Measurements from ENCODE around the gene ZNF74.
A peak's percentile ranks its signal among the peaks of the same experiment; 100 is the strongest.
"Not testable (repeated sequence)": the region's sequence is repeated elsewhere in the genome, so short reads cannot be mapped to it uniquely, and the experiment has no call there.

The ZNF74 gene

DNA sequence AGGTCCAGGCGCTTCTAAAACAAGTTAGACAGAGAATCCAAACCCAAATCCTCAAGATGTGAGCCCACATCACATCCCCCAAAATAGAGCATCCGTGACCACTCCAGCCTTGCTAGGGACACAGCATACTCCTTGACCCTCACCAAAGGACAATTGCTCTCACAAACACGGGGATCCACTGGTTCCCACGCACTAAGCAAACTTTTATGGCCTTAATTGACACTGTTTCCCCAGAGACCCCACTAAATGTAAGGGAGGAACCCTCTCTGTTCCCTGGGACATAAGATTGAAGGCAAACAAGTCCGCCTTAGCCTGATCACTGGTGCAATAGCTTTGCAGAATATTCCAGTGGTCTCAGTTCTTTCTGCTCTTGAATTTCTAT is 20.1 kb downstream of the ZNF74 start:
- DNase-seq (ENCODE audit: low read depth): no peak
- H3K4me3 ChIP-seq (ENCODE audit: low read depth, low read length): no peak overlapping the region
- TF ChIP-seq, protein P1, sequence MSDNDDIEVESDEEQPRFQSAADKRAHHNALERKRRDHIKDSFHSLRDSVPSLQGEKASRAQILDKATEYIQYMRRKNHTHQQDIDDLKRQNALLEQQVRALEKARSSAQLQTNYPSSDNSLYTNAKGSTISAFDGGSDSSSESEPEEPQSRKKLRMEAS (IDR thresholded peaks at IDR 0.05; ENCODE audit: low read depth, low read length): no peak
- TF ChIP-seq MYC (IDR thresholded peaks at IDR 0.05; ENCODE audit: low read depth, low read length): no peak
- TF ChIP-seq POLR2A (IDR thresholded peaks at IDR 0.05; ENCODE audit: extremely low read depth, insufficient read length): no peak
- TF ChIP-seq, protein P2, sequence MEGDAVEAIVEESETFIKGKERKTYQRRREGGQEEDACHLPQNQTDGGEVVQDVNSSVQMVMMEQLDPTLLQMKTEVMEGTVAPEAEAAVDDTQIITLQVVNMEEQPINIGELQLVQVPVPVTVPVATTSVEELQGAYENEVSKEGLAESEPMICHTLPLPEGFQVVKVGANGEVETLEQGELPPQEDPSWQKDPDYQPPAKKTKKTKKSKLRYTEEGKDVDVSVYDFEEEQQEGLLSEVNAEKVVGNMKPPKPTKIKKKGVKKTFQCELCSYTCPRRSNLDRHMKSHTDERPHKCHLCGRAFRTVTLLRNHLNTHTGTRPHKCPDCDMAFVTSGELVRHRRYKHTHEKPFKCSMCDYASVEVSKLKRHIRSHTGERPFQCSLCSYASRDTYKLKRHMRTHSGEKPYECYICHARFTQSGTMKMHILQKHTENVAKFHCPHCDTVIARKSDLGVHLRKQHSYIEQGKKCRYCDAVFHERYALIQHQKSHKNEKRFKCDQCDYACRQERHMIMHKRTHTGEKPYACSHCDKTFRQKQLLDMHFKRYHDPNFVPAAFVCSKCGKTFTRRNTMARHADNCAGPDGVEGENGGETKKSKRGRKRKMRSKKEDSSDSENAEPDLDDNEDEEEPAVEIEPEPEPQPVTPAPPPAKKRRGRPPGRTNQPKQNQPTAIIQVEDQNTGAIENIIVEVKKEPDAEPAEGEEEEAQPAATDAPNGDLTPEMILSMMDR (IDR thresholded peaks at IDR 0.05; ENCODE audit: low read depth, low read length): no peak

DNA sequence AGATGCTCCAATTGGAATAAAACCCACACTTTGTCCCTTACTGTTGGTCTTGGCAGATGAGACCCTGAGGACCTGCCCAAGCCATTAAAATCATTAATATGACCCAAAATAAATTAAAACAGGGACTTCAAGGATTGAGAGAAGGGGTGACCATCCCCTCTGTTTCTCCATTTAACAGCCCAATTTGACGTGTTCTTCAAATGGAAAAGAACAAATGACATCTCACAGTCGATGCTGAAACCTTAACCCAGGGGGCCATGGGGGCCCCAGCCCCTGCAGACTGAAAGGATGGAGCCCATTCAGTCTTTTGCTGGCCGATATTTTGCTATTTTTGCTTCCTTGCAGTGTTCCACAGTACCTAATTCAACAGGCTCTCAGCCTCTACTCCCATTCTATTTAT is 20.5 kb downstream of the ZNF74 start:
- TF ChIP-seq POLR2A (IDR thresholded peaks at IDR 0.05; ENCODE audit: extremely low read depth, insufficient read length) (no peak), MYC (IDR thresholded peaks at IDR 0.05; ENCODE audit: low read depth, low read length) (no peak)
- DNase-seq (ENCODE audit: low read depth): no peak
- no peak overlapping the region for H3K4me3 ChIP-seq (ENCODE audit: low read depth, low read length)

DNA sequence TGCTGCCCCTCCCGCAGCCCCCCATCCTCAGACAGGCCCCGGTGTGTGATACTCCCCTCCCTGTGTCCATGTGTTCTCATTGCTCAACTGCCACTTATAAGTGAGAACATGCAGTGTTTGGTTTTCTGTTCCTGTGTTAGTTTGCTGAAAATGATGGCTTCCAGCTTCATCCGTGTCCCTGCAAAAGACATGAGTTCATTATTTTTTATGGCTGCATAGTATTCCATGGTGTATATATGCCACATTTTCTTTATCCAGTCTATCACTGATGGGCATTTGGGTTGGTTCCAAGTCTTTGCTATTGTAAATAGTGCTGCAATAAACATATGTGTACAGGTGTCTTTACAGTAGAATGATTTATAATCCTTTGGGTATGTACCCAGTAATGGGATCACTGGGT is 21.3 kb downstream of the ZNF74 start:
- DNase-seq (ENCODE audit: low read depth); H3K4me3 ChIP-seq (ENCODE audit: low read depth, low read length): not testable (repeated sequence)

DNA sequence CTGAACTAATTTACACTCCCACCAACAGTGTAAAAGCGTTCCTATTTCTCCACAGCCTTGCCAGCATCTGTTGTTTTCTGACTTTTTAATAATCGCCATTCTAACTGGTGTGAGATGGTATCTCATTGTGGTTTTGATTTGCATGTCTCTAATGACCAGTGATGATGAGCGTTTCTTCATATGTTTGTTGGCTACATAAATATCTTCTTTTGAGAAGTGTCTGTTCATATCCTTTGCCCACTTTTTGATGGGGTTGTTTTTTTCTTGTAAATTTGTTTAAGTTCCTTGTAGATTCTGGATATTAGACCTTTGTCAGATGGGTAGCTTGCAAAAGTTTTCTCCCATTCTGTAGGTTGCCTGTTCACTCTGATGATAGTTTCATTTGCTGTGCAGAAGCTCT is 21.7 kb downstream of the ZNF74 start:
- not testable (repeated sequence) for DNase-seq (ENCODE audit: low read depth)

DNA sequence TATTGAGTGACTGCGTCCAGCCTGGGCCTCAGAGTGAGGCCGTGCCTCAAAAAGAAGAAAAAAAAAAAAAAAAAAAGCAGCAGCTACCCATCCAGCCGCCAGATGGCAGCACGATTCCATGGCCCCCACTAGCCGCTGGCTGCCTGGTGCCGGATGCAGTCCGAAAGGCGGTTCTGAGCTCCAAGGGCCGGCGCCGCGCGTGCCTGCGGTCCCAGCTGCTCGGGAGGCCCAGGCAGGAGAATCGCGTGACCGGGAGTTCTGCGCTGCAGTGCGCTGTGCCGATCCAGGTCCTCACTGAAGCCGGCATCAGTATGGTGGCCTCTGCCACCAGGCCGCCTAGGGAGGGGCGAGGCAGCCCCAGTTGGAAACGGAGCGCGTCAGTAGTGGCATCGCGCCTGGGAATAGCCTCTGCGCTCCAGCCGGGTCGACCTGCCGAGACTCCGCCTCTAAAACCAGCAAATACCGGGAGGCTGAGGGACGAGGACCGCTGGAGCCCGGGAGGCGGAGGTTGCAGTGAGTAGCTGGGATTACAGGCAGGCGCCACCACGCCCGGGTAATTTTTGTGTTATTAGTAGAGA is 24.3 kb downstream of the ZNF74 start:
- TF ChIP-seq MYC (IDR thresholded peaks at IDR 0.05; ENCODE audit: low read depth, low read length): no peak
- TF ChIP-seq POLR2A (IDR thresholded peaks at IDR 0.05; ENCODE audit: extremely low read depth, insufficient read length): no peak
- TF ChIP-seq, protein P2 (IDR thresholded peaks at IDR 0.05; ENCODE audit: low read depth, low read length): peak; percentile 69
- TF ChIP-seq, protein P1 (IDR thresholded peaks at IDR 0.05; ENCODE audit: low read depth, low read length): no peak
- no peak overlapping the region for H3K4me3 ChIP-seq (ENCODE audit: low read depth, low read length)
- DNase-seq (ENCODE audit: low read depth): peak; percentile 63

More for the DNA sequence above, 21.7 kb downstream of the ZNF74 start:
- not testable (repeated sequence) for H3K4me3 ChIP-seq (ENCODE audit: low read depth, low read length)

DNA sequence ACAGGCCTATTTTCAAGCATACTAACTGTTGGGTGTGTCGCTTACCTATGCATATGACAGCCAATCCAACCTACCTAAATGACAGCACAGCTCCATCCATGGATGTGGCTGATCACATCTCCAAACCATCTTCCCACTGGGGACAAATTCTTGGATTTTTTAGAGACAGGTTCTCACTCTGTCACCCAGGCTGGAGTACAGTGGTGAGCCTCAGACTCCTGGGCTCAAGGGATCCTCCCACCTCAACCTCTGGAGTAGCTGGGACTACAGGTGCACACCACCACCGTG is 25.7 kb downstream of the ZNF74 start:
- TF ChIP-seq MYC (IDR thresholded peaks at IDR 0.05; ENCODE audit: low read depth, low read length) (no peak), POLR2A (IDR thresholded peaks at IDR 0.05; ENCODE audit: extremely low read depth, insufficient read length) (no peak)
- TF ChIP-seq, protein P2 (IDR thresholded peaks at IDR 0.05; ENCODE audit: low read depth, low read length): no peak
- TF ChIP-seq, protein P1 (IDR thresholded peaks at IDR 0.05; ENCODE audit: low read depth, low read length): no peak
- H3K4me3 ChIP-seq (ENCODE audit: low read depth, low read length): no peak overlapping the region
- DNase-seq (ENCODE audit: low read depth): no peak

DNA sequence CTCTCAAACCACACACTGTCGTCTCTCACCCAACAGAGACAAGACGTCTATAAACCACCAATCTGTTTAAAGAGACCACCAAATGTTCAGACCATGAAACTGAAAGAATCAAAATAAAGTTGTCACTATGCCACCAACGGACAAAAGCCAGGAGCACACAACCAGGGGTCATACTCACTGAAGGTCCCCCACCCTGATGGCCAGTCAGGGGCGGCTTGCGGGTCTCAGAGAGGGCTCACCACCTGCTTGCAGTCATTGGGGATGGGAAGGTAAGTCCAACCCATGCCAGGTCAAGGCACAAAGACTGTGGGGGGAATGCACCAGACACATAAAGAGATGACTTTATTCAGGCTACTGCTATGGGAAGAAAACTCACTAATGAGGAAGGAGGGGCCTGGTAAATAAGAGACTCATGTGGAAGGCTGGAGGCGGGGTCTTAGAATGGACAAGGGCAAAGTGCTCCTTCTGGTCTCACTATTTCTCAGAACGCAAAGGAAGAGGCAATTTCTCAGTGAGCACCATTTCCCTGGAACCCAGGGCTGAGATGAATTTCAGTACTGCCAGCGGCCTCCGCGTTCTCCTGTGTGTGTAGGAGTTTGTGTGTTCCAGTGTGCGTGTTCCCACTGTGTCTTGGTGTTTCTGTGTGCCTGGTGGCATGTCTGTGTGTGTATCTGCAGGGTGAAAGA is 26.3 kb downstream of the ZNF74 start:
- H3K4me3 ChIP-seq (ENCODE audit: low read depth, low read length): no peak overlapping the region
- DNase-seq (ENCODE audit: low read depth): no peak
- TF ChIP-seq POLR2A (IDR thresholded peaks at IDR 0.05; ENCODE audit: extremely low read depth, insufficient read length) (no peak), MYC (IDR thresholded peaks at IDR 0.05; ENCODE audit: low read depth, low read length) (no peak)
- TF ChIP-seq, protein P1 (IDR thresholded peaks at IDR 0.05; ENCODE audit: low read depth, low read length): no peak
- TF ChIP-seq, protein P2 (IDR thresholded peaks at IDR 0.05; ENCODE audit: low read depth, low read length): no peak
